Panc1 (cell line): ENCODE data around the gene KRTAP10-11. TPM values are rescaled to one million over a fixed set of nuclear protein-coding genes. Genes with fewer than 3 reads are reported as not detected.

Source experiments
- ATAC-seq: fragments of 200-7000 bp; cut with Tn5 transposase; 2 replicates; pipeline ENCODE4 v1.9.1; 2020; ENCODE audit warnings: mild to moderate bottlenecking, moderate library complexity
- BruUV-seq: library from RNA; stranded (reverse); fragments of 400-500 nt; replicated peaks from 2 replicates; lab custom pipeline; 2021; lab: Mats Ljungman, UMichigan
- CTCF ChIA-PET: fragments of 300-600 bp; sonication (Branson Sonifier 250); formaldehyde crosslinking; loops from one replicate; lab custom pipeline; 2022; ENCODE audit warnings: antibody characterized with exemption; lab: Charles Lee
- POLR2A ChIA-PET: fragments of 300-600 bp; sonication (Branson Sonifier 250); formaldehyde crosslinking; loops from one replicate; lab custom pipeline; 2022; ENCODE audit warnings: antibody characterized with exemption; lab: Charles Lee
- DNase-seq: peaks from one replicate; pipeline ENCODE4 v3.0.0-alpha.2; 2010; ENCODE audit warnings: low read depth, low spot score
- H3K27ac ChIP-seq: 2 replicates; pipeline ENCODE4 v1.5.1; 2011; ENCODE audit warnings: mild to moderate bottlenecking, low read length, inconsistent platforms
- H3K27me3 ChIP-seq: fragments of 200-500 bp; sonication (Bioruptor generic); 2 replicates; pipeline ENCODE4 v1.6.0; 2014; ENCODE audit warnings: low read length, inconsistent platforms; ENCODE audit not compliant: control insufficient read depth, insufficient read depth
- H3K36me3 ChIP-seq: fragments of 200-500 bp; sonication (Bioruptor generic); 2 replicates; pipeline ENCODE4 v1.5.1; 2014; ENCODE audit warnings: inconsistent platforms, mild to moderate bottlenecking, low read length, moderate library complexity; ENCODE audit not compliant: control insufficient read depth, insufficient read depth
- H3K4me1 ChIP-seq: 2 replicates; pipeline ENCODE4 v1.5.1; 2011; ENCODE audit warnings: inconsistent platforms, mild to moderate bottlenecking, low read length, moderate library complexity; ENCODE audit not compliant: control insufficient read depth, insufficient read depth
- H3K4me3 ChIP-seq, 2 experiments: 2 replicates each; pipeline ENCODE4 v1.5.1; 2011 to 2012; ENCODE audit warnings: low read depth in 2 of 2, low read length in 2 of 2, mild to moderate bottlenecking in 2 of 2, inconsistent platforms in 1 of 2, moderate library complexity in 1 of 2
- H3K9me3 ChIP-seq: fragments of 200-500 bp; sonication (Bioruptor generic); 2 replicates; pipeline ENCODE4 v1.5.1; 2014; ENCODE audit warnings: low read depth, mild to moderate bottlenecking, inconsistent platforms, low read length, moderate library complexity; ENCODE audit not compliant: control insufficient read depth, insufficient read depth
- POLR2AphosphoS5 ChIP-seq: IDR thresholded peaks from 2 replicates; pipeline ENCODE4 v1.6.1; 2012; ENCODE audit warnings: mild to moderate bottlenecking, low read depth, low read length, moderate library complexity
- SIN3A ChIP-seq: IDR thresholded peaks from 2 replicates; pipeline ENCODE4 v1.6.1; 2012; ENCODE audit warnings: low read depth, mild to moderate bottlenecking, low read length, moderate library complexity, borderline replicate concordance; ENCODE audit not compliant: insufficient read depth
- TCF7L2 ChIP-seq: IDR thresholded peaks from 2 replicates; pipeline ENCODE4 v1.6.1; 2011; ENCODE audit warnings: mild to moderate bottlenecking, low read depth, low read length, inconsistent platforms
- in situ Hi-C: cut with HindIII; loops from 2 replicates; pipeline ENCODE4 v1.10.0; 2016; ENCODE audit warnings: low sequenced_read_pairs, low pct_unique_long_range_greater_than_20kb
- intact Hi-C: fragments of 100-400 bp; cut with micrococcal nuclease; formaldehyde crosslinking; loops from one replicate; pipeline ENCODE4 v1.10.0; 2022; ENCODE audit not compliant: unreplicated experiment
- total RNA-seq: library from RNA; stranded (reverse); gene quantifications from one replicate; pipeline ENCODE4 v1.2.1, GENCODE V29; 2021; ENCODE audit not compliant: unreplicated experiment
- TF ChIP-seq, protein P1 (sequence below), 2 experiments: IDR thresholded peaks; 2 replicates each; pipeline ENCODE4 v1.6.1; 2011 to 2012; ENCODE audit warnings: low read depth in 2 of 2, control low read depth in 1 of 2, low read length in 1 of 2, mild to moderate bottlenecking in 1 of 2, moderate library complexity in 1 of 2; ENCODE audit not compliant: insufficient read depth in 1 of 2
- TF ChIP-seq, protein P2 (sequence below): fragments of 450-650 bp; IDR thresholded peaks from 2 replicates; pipeline ENCODE4 v1.5.1; 2017; ENCODE audit warnings: mild to moderate bottlenecking

KRTAP10-11 gene
- total RNA-seq, 1 experiment from 2014 or later, result not detected

DNA sequence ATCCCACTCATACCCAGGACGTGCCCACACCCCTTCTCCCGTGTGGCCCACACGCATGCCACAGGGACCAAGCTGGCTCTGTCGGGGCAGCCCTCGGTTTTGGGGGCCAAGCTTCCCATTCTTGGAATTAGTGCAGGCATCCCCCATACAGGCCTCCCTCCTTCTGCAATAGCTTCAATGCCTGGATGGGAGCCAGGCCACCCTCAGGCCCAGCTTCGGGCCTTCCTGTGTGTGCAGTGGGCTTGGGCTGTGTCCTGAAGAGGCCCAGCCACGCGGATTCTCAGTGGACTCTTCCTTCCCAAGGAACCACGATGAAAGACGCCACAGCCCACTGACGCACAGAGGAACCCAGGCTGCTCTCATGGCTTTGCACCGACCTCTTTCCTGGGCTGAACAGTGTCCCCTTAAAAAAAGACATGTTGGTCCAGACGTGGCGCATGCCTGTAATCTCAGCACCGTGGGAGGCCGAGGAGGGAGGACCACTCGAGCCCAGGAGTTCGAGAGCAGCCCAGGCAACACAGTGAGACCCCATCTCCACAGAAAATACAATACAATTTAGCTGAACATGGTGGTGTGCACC lies 3.4 kb downstream of the KRTAP10-11 start:
- no peaks in the 10 kb centered on the region for H3K4me1 ChIP-seq
- no peaks in the 10 kb centered on the region for H3K27me3 ChIP-seq
- DNase-seq (no peak), ATAC-seq (no peak)
- no peak overlapping the region for H3K27ac ChIP-seq
- in situ Hi-C loops (no loop called here), intact Hi-C loops (no loop called here)
- H3K9me3 ChIP-seq, result no peaks in the 10 kb centered on the region
- H3K36me3 ChIP-seq, result no peaks in the 10 kb centered on the region
- no peak for TF ChIP-seq TCF7L2
- no peak for TF ChIP-seq POLR2AphosphoS5
- ChIA-PET CTCF (no interaction called here), POLR2A (no interaction called here)
- H3K4me3 ChIP-seq, result no peak overlapping the region
- BruUV-seq, result no TSS peak

- in situ Hi-C loops (no loop called here), intact Hi-C loops (no loop called here)
- ChIA-PET CTCF (no interaction called here), POLR2A (no interaction called here)
- no peaks in the 10 kb centered on the region for H3K36me3 ChIP-seq
- no TSS peak for BruUV-seq
- H3K9me3 ChIP-seq, result no peaks in the 10 kb centered on the region
- H3K27me3 ChIP-seq, result no peaks in the 10 kb centered on the region
- no peak for ATAC-seq
- DNase-seq, result no peak
- no peaks in the 10 kb centered on the region for H3K4me1 ChIP-seq
- TF ChIP-seq SIN3A (no peak), TCF7L2 (no peak), POLR2AphosphoS5 (no peak)
- TF ChIP-seq, protein P1, sequence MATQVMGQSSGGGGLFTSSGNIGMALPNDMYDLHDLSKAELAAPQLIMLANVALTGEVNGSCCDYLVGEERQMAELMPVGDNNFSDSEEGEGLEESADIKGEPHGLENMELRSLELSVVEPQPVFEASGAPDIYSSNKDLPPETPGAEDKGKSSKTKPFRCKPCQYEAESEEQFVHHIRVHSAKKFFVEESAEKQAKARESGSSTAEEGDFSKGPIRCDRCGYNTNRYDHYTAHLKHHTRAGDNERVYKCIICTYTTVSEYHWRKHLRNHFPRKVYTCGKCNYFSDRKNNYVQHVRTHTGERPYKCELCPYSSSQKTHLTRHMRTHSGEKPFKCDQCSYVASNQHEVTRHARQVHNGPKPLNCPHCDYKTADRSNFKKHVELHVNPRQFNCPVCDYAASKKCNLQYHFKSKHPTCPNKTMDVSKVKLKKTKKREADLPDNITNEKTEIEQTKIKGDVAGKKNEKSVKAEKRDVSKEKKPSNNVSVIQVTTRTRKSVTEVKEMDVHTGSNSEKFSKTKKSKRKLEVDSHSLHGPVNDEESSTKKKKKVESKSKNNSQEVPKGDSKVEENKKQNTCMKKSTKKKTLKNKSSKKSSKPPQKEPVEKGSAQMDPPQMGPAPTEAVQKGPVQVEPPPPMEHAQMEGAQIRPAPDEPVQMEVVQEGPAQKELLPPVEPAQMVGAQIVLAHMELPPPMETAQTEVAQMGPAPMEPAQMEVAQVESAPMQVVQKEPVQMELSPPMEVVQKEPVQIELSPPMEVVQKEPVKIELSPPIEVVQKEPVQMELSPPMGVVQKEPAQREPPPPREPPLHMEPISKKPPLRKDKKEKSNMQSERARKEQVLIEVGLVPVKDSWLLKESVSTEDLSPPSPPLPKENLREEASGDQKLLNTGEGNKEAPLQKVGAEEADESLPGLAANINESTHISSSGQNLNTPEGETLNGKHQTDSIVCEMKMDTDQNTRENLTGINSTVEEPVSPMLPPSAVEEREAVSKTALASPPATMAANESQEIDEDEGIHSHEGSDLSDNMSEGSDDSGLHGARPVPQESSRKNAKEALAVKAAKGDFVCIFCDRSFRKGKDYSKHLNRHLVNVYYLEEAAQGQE (IDR thresholded peaks at IDR 0.05; ENCODE audit: insufficient read depth in 1 of 2, low read depth in 2 of 2, low read length in 1 of 2), result no peak
- TF ChIP-seq, protein P2, sequence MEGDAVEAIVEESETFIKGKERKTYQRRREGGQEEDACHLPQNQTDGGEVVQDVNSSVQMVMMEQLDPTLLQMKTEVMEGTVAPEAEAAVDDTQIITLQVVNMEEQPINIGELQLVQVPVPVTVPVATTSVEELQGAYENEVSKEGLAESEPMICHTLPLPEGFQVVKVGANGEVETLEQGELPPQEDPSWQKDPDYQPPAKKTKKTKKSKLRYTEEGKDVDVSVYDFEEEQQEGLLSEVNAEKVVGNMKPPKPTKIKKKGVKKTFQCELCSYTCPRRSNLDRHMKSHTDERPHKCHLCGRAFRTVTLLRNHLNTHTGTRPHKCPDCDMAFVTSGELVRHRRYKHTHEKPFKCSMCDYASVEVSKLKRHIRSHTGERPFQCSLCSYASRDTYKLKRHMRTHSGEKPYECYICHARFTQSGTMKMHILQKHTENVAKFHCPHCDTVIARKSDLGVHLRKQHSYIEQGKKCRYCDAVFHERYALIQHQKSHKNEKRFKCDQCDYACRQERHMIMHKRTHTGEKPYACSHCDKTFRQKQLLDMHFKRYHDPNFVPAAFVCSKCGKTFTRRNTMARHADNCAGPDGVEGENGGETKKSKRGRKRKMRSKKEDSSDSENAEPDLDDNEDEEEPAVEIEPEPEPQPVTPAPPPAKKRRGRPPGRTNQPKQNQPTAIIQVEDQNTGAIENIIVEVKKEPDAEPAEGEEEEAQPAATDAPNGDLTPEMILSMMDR, result no peak
- H3K4me3 ChIP-seq, result no peak overlapping the region
- H3K27ac ChIP-seq, result no peak overlapping the region
These were observed 4.2 kb downstream of the KRTAP10-11 start for GRCh38 chr21:44650265-44650972.
